ENCODE results near the gene BAG5. TPM values are rescaled to one million over a fixed set of nuclear protein-coding genes. Genes with fewer than 3 reads are reported as not detected.
A peak's percentile ranks its signal among the peaks of the same experiment; 100 is the strongest.

BAG5 gene
- total and polyA plus RNA-seq, 4 donors = 9.2 to 30.8 (median 22.6) TPM

GRCh38 chr14:103519043-103519836 lies 43.2 kb downstream of the BAG5 start:
- 33 to 35% methylated on average over 10 to 13 of the region's 13 CpGs for WGBS, 2 donors
- intact Hi-C loops (cut with DNase I) = loop anchor here (2.0 kb wide), 1 partner anchor 28 kb away; no protein-coding TSS in a partner anchor
- peak overlapping the region in 1 of 2 donors; percentile 7 for H3K27ac ChIP-seq (ENCODE audit: low read depth in 1 of 2, low read length in 2 of 2)
- ATAC-seq (ENCODE audit: low FRiP score) (no peak), DNase-seq (peak; percentile 49 to 75)
- no peaks in the 10 kb centered on the region for H3K9me3 ChIP-seq (ENCODE audit: control insufficient read depth, low read length)
- no peaks in the 10 kb centered on the region for H3K4me1 ChIP-seq (ENCODE audit: control insufficient read depth in 1 of 2, insufficient read depth in 2 of 2, low read length in 2 of 2)
- H3K36me3 ChIP-seq (ENCODE audit: control insufficient read depth in 1 of 2, insufficient read depth in 2 of 2, low read length in 1 of 2) = no peaks in the 10 kb centered on the region
- H3K4me3 ChIP-seq (ENCODE audit: low read length in 2 of 2) = no peak overlapping the region
- H3K27me3 ChIP-seq (ENCODE audit: control insufficient read depth in 1 of 2, insufficient read depth in 2 of 2, low read length in 1 of 2) = no peaks in the 10 kb centered on the region

GRCh38 chr14:103518422-103519042 lies 43.9 kb downstream of the BAG5 start:
- intact Hi-C loops (cut with DNase I) = loop anchor here (2.0 kb wide), 1 partner anchor 28 kb away; no protein-coding TSS in a partner anchor
- 60 to 65% methylated on average over 9 of the region's 9 CpGs for WGBS, 2 donors
- no peaks in the 10 kb centered on the region for H3K9me3 ChIP-seq (ENCODE audit: control insufficient read depth, low read length)
- H3K4me3 ChIP-seq (ENCODE audit: low read length in 2 of 2) = no peak overlapping the region
- no peaks in the 10 kb centered on the region for H3K36me3 ChIP-seq (ENCODE audit: control insufficient read depth in 1 of 2, insufficient read depth in 2 of 2, low read length in 1 of 2)
- no peaks in the 10 kb centered on the region for H3K4me1 ChIP-seq (ENCODE audit: control insufficient read depth in 1 of 2, insufficient read depth in 2 of 2, low read length in 2 of 2)
- ATAC-seq (ENCODE audit: low FRiP score) (peak; percentile 60), DNase-seq (peak; percentile 71 to 90)
- H3K27ac ChIP-seq (ENCODE audit: low read depth in 1 of 2, low read length in 2 of 2) = no peak overlapping the region
- no peaks in the 10 kb centered on the region for H3K27me3 ChIP-seq (ENCODE audit: control insufficient read depth in 1 of 2, insufficient read depth in 2 of 2, low read length in 1 of 2)

DNA sequence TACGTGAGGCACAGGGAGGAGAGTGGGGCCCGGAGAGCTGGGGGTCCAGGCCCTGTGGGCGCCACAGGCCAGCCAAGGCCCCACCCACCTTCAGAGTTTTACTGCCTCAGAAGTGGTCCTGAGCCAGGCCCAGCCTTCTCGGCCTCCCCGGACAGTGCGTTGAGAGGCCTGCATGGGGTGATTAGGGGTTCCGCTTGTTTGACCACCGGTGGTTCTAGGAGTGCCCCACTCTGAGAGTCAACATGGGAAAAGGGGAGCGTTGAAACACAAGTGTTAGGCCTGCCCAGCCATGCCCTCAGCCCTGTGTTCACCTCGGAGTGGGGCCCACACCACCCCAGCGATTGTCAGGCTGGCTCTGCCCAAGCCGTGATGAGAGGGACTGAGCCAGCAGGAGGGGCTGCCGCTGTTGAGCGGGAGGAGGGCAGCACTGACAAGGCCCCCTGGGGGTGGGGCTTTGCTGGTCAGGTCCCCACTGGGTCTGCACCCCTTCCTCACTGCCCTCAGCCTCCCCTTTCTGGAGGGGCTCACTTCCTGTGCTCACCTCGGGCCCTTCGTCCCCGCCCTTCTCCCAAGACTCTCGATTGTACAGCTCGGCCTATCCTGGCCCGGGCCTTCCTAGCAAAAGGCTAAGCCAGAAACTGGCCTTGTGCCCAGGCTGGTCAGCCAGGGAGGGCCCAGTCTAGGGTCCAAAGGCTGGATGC lies 44.6 kb downstream of the BAG5 start:
- ATAC-seq (ENCODE audit: low FRiP score) (no peak), DNase-seq (peak; percentile 64 to 79)
- Histone ChIP-seq H3K36me3 (ENCODE audit: control insufficient read depth in 1 of 2, insufficient read depth in 2 of 2, low read length in 1 of 2) (no peaks in the 10 kb centered on the region), H3K4me1 (ENCODE audit: control insufficient read depth in 1 of 2, insufficient read depth in 2 of 2, low read length in 2 of 2) (no peaks in the 10 kb centered on the region), H3K27ac (ENCODE audit: low read depth in 1 of 2, low read length in 2 of 2) (no peak overlapping the region), H3K9me3 (ENCODE audit: control insufficient read depth, low read length) (no peaks in the 10 kb centered on the region), H3K27me3 (ENCODE audit: control insufficient read depth in 1 of 2, insufficient read depth in 2 of 2, low read length in 1 of 2) (no peaks in the 10 kb centered on the region), H3K4me3 (ENCODE audit: low read length in 2 of 2) (no peak overlapping the region)
- WGBS, 2 donors = 33 to 36% methylated on average over 20 of the region's 20 CpGs
- intact Hi-C loops (cut with DNase I) = loop anchor here (2.0 kb wide), 1 partner anchor 29 kb away; no protein-coding TSS in a partner anchor

DNA sequence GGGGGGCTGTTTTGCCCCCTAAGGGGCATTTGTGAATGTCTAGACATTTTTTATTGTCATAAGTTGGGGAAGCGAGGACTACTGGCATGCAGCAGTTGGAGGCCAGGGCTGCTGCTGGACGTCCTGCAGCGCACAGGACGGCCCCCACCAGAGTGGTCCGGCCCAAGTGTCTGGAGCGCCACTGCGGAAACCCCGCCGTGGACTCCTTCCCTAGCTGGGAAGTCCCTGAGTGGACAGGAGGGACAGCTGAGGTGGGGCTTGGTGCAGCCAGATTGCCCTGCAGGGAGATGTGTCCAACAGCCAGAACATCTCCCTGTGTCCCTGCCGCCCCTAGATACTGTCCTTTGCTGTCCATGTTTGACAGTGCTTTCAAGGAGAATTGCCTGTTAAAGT lies 45.3 kb downstream of the BAG5 start:
- Histone ChIP-seq H3K27ac (ENCODE audit: low read depth in 1 of 2, low read length in 2 of 2) (no peak overlapping the region), H3K9me3 (ENCODE audit: control insufficient read depth, low read length) (no peaks in the 10 kb centered on the region), H3K27me3 (ENCODE audit: control insufficient read depth in 1 of 2, insufficient read depth in 2 of 2, low read length in 1 of 2) (no peaks in the 10 kb centered on the region), H3K36me3 (ENCODE audit: control insufficient read depth in 1 of 2, insufficient read depth in 2 of 2, low read length in 1 of 2) (no peaks in the 10 kb centered on the region), H3K4me3 (ENCODE audit: low read length in 2 of 2) (no peak overlapping the region), H3K4me1 (ENCODE audit: control insufficient read depth in 1 of 2, insufficient read depth in 2 of 2, low read length in 2 of 2) (no peaks in the 10 kb centered on the region)
- 80 to 84% methylated on average over 10 of the region's 10 CpGs for WGBS, 2 donors
- ATAC-seq (ENCODE audit: low FRiP score) (no peak), DNase-seq (peak; percentile 38 to 75)
- intact Hi-C loops (cut with DNase I) = no loop called here

DNA sequence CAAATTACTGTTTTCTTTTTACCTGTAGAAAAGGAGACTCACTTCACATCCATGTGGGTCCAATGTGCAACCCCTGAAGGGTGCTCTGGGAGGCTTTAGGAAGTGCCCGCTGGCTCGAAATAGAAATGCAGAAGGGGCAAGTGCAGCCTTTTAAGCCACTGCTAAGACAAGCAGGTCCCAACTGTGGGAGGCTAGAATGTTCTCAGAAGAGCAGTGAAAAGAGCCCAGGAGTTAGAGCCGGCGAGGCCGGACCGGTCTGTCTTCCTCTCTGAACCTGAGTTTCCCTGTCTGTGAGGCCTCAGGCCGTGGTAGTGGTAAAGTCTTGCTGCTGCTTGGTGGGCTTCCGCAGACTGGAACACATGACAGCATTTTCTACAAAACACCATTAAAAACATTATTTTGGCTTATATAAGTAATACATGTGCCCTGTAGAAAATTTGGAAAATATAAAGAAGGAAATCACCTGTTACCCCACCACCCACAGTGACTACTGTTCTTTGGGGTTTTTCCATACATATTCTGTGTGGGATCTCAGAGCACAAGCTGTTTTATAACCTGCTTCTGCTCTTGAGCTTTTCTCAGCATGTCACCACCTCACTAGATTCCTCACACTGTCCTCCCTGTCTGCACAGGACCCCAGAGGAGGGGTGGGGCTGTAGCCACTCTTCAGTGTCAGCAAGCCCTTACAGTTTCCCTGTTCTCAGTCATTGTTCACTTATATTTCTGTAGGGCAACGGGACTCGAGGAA lies 45.9 kb downstream of the BAG5 start:
- 66 to 74% methylated on average over 10 of the region's 10 CpGs for WGBS, 2 donors
- H3K36me3 ChIP-seq (ENCODE audit: control insufficient read depth in 1 of 2, insufficient read depth in 2 of 2, low read length in 1 of 2) = no peaks in the 10 kb centered on the region
- no peaks in the 10 kb centered on the region for H3K4me1 ChIP-seq (ENCODE audit: control insufficient read depth in 1 of 2, insufficient read depth in 2 of 2, low read length in 2 of 2)
- DNase-seq = peak; percentile 19 to 62
- no peak for ATAC-seq (ENCODE audit: low FRiP score)
- H3K4me3 ChIP-seq (ENCODE audit: low read length in 2 of 2) = no peak overlapping the region
- H3K9me3 ChIP-seq (ENCODE audit: control insufficient read depth, low read length) = no peaks in the 10 kb centered on the region
- intact Hi-C loops (cut with DNase I) = no loop called here
- H3K27ac ChIP-seq (ENCODE audit: low read depth in 1 of 2, low read length in 2 of 2) = no peak overlapping the region
- H3K27me3 ChIP-seq (ENCODE audit: control insufficient read depth in 1 of 2, insufficient read depth in 2 of 2, low read length in 1 of 2) = no peaks in the 10 kb centered on the region

- Histone ChIP-seq H3K4me3 (ENCODE audit: low read length in 2 of 2) (no peak overlapping the region), H3K4me1 (ENCODE audit: control insufficient read depth in 1 of 2, insufficient read depth in 2 of 2, low read length in 2 of 2) (no peaks in the 10 kb centered on the region), H3K27ac (ENCODE audit: low read depth in 1 of 2, low read length in 2 of 2) (peak overlapping the region in 1 of 2 donors; percentile 16), H3K9me3 (ENCODE audit: control insufficient read depth, low read length) (no peaks in the 10 kb centered on the region), H3K27me3 (ENCODE audit: control insufficient read depth in 1 of 2, insufficient read depth in 2 of 2, low read length in 1 of 2) (no peaks in the 10 kb centered on the region), H3K36me3 (ENCODE audit: control insufficient read depth in 1 of 2, insufficient read depth in 2 of 2, low read length in 1 of 2) (no peaks in the 10 kb centered on the region)
- intact Hi-C loops (cut with DNase I) = no loop called here
- ATAC-seq (ENCODE audit: low FRiP score) (no peak), DNase-seq (peak; percentile 32 to 65)
- 88 to 89% methylated on average over 18 of the region's 18 CpGs for whole genome bisulfite sequencing, 2 donors
Measured at GRCh38 chr14:103514596-103515421, 47.6 kb downstream of the BAG5 start.

GRCh38 chr14:103512701-103513611 lies 49.5 kb downstream of the BAG5 start:
- H3K9me3 ChIP-seq (ENCODE audit: control insufficient read depth, low read length) = no peaks in the 10 kb centered on the region
- H3K4me1 ChIP-seq (ENCODE audit: control insufficient read depth in 1 of 2, insufficient read depth in 2 of 2, low read length in 2 of 2) = no peaks in the 10 kb centered on the region
- peak; percentile 91 to 92 for DNase-seq
- H3K27me3 ChIP-seq (ENCODE audit: control insufficient read depth in 1 of 2, insufficient read depth in 2 of 2, low read length in 1 of 2) = no peaks in the 10 kb centered on the region
- 4 to 5% methylated on average over 25 of the region's 25 CpGs for WGBS, 2 donors
- intact Hi-C loops (cut with DNase I) = no loop called here
- H3K36me3 ChIP-seq (ENCODE audit: control insufficient read depth in 1 of 2, insufficient read depth in 2 of 2, low read length in 1 of 2) = no peaks in the 10 kb centered on the region
- peak overlapping the region; percentile 46 to 92 for H3K27ac ChIP-seq (ENCODE audit: low read depth in 1 of 2, low read length in 2 of 2)
- no peak overlapping the region for H3K4me3 ChIP-seq (ENCODE audit: low read length in 2 of 2)
- ATAC-seq (ENCODE audit: low FRiP score) = peak; percentile 85

All from aorta (tissue), 5 donors.